Measurements from ENCODE around the gene MRPL23. TPM values are rescaled to one million over a fixed set of nuclear protein-coding genes. Genes with fewer than 3 reads are reported as not detected.
A peak's percentile ranks its signal among the peaks of the same experiment; 100 is the strongest.
"Not testable (repeated sequence)": the region's sequence is repeated elsewhere in the genome, so short reads cannot be mapped to it uniquely, and the experiment has no call there.

MRPL23 gene
- total and polyA plus RNA-seq, 12 donors = 52.2 to 1,024 (median 184) TPM

DNA sequence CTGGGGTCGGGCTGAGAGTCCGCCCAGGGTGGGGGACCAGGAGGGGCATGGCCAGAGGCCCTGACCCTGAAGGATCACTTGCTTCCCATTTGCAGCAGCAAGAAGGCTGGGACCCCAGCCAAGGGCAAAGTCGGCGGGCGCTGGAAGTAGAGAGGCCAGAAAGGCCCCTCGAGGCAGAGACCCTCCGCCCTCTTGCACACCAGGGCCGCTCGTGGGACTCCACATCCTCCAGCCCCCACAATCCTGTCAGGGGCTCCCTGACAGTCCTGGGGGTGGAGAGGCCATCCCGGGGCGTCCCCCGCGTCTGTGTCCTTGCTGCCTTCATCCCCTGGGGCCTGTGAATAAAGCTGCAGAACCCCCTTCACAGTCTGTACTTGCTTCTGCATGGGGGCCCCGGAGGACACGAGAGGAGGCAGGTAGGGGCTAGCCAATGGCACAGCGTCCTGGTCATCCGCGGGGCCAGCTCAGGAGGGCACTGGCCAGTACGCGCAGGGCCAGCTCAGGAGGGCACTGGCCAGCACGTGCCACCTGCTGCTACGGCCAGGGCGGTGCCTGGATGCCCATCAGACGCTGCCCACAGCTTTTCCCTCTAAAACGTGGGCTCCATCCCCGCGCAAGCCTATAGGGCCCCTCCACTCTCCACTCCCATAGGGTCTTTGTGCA is 8.7 kb upstream of the MRPL23 start:
- TF ChIP-seq POLR2A (IDR thresholded peaks at IDR 0.05) = no peak
- TF ChIP-seq, protein P1, sequence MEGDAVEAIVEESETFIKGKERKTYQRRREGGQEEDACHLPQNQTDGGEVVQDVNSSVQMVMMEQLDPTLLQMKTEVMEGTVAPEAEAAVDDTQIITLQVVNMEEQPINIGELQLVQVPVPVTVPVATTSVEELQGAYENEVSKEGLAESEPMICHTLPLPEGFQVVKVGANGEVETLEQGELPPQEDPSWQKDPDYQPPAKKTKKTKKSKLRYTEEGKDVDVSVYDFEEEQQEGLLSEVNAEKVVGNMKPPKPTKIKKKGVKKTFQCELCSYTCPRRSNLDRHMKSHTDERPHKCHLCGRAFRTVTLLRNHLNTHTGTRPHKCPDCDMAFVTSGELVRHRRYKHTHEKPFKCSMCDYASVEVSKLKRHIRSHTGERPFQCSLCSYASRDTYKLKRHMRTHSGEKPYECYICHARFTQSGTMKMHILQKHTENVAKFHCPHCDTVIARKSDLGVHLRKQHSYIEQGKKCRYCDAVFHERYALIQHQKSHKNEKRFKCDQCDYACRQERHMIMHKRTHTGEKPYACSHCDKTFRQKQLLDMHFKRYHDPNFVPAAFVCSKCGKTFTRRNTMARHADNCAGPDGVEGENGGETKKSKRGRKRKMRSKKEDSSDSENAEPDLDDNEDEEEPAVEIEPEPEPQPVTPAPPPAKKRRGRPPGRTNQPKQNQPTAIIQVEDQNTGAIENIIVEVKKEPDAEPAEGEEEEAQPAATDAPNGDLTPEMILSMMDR (IDR thresholded peaks at IDR 0.05) = no peak
- peak in 2 of 7 donors; percentile 10 to 11 for DNase-seq
- peak overlapping the region in 1 of 5 donors; percentile 44 for H3K27ac ChIP-seq
- no peaks in the 10 kb centered on the region for H3K36me3 ChIP-seq (replicated peaks in 1 of 2)
- 75 to 80% (median 79%) methylated on average over 11 to 27 of the region's 27 CpGs for WGBS, 4 donors
- intact Hi-C loops (cut with DNase I) = loop anchor here in 1 of 2 donors (1.0 kb wide), 1 partner anchor 25 kb away; no protein-coding TSS in a partner anchor
- H3K4me1 ChIP-seq (replicated peaks in 1 of 2) = no peaks in the 10 kb centered on the region
- no peak overlapping the region for H3K4me3 ChIP-seq
- H3K27me3 ChIP-seq = no peaks in the 10 kb centered on the region
- H3K9me3 ChIP-seq (replicated peaks in 1 of 3) = no peaks in the 10 kb centered on the region

DNA sequence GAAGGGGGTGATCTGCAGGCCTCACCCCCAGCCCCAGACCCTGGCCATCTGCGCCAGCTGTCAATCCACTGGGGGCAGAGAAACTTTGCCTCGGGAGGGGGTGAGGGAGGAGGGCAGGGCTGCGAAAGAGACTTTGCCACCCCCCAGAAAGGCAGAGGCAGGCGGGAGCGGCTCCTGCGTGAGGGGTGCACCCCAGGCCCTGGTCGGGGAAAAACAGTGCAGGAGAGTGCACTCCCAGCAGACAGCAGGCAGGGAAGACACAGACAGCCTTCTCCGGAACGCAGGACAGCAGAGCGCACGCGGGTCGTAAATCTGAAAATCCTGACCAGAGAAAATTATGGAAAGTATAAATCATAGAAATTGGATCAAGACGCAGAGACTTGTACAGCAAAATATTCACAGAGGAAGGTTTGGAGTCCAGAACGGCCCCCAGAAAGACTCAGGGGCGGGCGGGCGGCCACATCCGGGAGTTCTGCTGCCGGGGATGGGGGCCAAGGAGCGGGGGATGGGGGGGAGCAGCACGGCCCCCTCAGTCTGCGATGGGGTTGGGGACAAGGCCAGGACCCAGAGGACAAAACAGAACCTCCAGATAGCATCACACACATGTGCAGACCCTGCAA is 8.0 kb upstream of the MRPL23 start:
- Histone ChIP-seq H3K36me3 (replicated peaks in 1 of 2) (no peaks in the 10 kb centered on the region), H3K4me1 (replicated peaks in 1 of 2) (no peaks in the 10 kb centered on the region), H3K4me3 (no peak overlapping the region), H3K27me3 (no peaks in the 10 kb centered on the region), H3K9me3 (replicated peaks in 1 of 3) (no peaks in the 10 kb centered on the region), H3K27ac (peak overlapping the region in 2 of 5 donors; percentile 44 to 45)
- peak in 1 of 7 donors; percentile 15 for DNase-seq
- TF ChIP-seq, protein P1 (IDR thresholded peaks at IDR 0.05) = no peak
- no peak for TF ChIP-seq POLR2A (IDR thresholded peaks at IDR 0.05)
- intact Hi-C loops (cut with DNase I) = no loop called here
- 25 to 37% (median 32%) methylated on average over 20 to 23 of the region's 23 CpGs for WGBS, 4 donors

DNA sequence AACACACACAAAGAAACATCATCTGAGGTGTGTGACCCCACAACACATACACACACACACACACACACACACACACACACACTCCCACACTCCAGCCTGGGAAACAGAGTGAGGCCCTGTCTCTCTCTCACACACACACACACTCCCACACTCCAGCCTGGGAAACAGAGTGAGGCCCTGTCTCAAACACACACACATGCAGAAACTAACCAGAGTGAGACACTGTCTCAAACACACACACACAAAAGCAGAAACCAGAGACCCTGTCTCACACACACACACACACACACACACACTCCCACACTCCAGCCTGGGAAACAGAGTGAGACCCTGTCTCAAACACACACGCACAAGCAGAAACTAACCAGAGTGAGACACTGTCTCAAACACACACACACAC is 7.3 kb upstream of the MRPL23 start:
- H3K4me3 ChIP-seq; H3K36me3 ChIP-seq (replicated peaks in 1 of 2); H3K27me3 ChIP-seq; H3K9me3 ChIP-seq (replicated peaks in 1 of 3); H3K4me1 ChIP-seq (replicated peaks in 1 of 2); H3K27ac ChIP-seq: not testable (repeated sequence)
- intact Hi-C loops (cut with DNase I) = loop anchor here (5.0 to 10.0 kb wide), 3 partner anchors 42 to 102 kb away; partner anchors contain the start of genes TNNI2 (in 2 of the 2) and PRR33 (in 1 of the 2)
- 78 to 100% (median 94%) methylated on average over 1 of the region's 1 CpG for WGBS, 4 donors
- peak in 1 of 7 donors; percentile 6 for DNase-seq

DNA sequence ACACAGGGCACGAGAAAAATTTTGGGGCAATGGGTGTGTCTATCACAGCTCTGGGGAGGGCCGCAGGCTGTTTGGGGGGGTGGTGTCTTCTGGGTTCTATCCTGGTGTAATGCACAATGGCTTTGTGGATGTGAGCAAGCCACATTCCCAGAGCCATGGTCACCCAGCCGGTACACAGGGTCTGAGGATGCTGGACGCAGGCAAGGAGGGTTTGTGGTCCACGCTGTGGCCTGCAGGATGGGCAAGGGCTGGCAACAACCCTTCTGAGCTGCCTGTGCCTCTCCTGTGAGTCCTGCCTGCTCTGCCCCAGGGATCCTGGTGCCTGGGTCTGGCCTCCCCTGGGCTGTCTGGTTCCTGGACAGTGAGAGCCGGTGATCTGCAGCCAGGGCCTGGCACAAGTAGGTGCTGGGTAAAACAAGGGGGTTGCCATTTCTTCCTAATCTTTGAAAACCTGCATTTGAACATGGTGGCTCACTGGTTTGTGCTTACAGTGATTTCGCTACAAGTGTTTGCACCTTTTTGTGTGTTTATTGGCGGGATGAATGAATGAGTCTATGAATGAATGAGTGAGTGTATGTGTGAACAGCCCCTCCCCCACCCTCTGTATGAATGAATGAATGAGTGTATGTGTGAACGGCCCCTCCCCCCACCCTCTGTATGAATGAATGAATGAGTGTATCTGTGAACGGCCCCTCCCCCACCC is 4.4 kb upstream of the MRPL23 start:
- WGBS, 4 donors = 80 to 90% (median 82%) methylated on average over 5 to 10 of the region's 10 CpGs
- Histone ChIP-seq H3K36me3 (replicated peaks in 1 of 2) (no peaks in the 10 kb centered on the region), H3K4me1 (replicated peaks in 1 of 2) (no peaks in the 10 kb centered on the region), H3K27me3 (no peaks in the 10 kb centered on the region), H3K9me3 (replicated peaks in 1 of 3) (no peaks in the 10 kb centered on the region), H3K27ac (no peak overlapping the region), H3K4me3 (no peak overlapping the region)
- TF ChIP-seq, protein P1 (IDR thresholded peaks at IDR 0.05) = no peak
- no peak for TF ChIP-seq POLR2A (IDR thresholded peaks at IDR 0.05)
- DNase-seq = peak in 4 of 7 donors; percentile 4 to 13 (median 10)
- intact Hi-C loops (cut with DNase I) = loop anchor here (5.0 to 10.0 kb wide), 3 partner anchors 45 to 105 kb away; partner anchors contain the start of genes TNNI2 (in 2 of the 2) and PRR33 (in 1 of the 2)

Data from adrenal gland (tissue), 12 donors.